HG03108 (cell line): Measurements from ENCODE around the gene CCND3.
A peak's percentile ranks its signal among the peaks of the same experiment; 100 is the strongest.

Source experiments
- ATAC-seq: cut with Tn5 transposase; IDR thresholded peaks from one replicate; pipeline ENCODE4 v1.9.1; 2021; ENCODE audit warnings: moderate library complexity; ENCODE audit not compliant: unreplicated experiment

CCND3 gene

DNA sequence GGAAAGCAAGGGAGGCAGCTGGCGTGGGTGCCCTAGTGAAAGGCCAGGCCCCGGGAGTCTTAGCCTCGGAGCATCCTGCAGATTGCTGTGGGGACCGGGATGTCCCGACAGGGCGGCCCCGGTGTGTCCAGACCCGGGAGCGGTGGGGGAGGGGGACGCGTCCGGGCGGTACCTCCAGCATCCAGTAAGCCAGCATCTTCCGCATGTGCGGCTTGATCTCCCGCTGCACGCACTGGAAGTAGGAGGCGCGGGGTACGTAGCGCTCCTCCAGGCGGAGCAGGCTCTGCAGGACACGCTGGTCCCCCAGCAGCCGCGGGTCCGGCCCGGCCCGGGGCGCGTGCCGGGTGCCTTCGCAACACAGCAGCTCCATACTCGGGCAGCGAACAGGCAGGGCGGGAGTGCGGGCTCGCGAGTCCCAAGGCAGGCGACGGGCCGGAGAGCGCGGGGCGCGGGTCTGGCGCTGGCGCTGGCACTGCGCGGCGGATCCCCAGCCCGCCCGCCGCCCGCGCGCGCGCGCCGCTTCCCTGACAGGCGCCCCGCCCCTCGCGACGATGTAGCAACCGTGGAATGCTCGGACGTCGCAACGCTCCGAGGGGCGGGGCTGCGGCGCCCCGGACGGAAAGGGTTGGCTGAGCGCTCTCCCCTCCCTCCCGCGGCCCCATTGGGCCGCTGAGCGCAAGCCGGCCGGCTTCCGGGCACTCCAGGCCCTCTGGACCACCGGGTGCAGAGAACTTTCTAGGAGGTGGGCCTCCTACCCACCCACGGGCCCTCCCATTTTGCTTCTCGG lies at the start of gene CCND3:
Gene CCND3 (minus strand): TSS at position 529 of the 787 bp plus-strand sequence. CDS start 159 bp downstream, at position 370.
- ATAC-seq: peak; percentile 90

DNA sequence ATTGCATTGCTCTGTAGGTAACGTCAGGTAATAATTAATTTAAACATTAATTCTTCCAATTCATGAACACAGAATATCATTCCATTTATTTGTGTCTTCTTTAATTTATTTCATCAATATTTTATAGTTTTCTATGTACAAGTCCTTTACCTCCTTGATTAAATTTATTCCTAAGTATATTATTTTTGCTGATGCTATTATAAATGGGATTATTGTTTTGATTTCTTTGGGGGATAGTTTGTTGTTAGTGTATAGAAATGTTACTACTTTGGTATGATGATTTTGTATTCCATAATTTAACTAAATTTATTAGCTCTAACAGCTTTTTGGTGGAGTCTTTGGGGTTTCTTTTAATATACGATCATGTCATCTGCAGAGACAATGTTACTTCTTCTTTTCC lies 44.7 kb upstream of the CCND3 start:
- ATAC-seq: no peak

DNA sequence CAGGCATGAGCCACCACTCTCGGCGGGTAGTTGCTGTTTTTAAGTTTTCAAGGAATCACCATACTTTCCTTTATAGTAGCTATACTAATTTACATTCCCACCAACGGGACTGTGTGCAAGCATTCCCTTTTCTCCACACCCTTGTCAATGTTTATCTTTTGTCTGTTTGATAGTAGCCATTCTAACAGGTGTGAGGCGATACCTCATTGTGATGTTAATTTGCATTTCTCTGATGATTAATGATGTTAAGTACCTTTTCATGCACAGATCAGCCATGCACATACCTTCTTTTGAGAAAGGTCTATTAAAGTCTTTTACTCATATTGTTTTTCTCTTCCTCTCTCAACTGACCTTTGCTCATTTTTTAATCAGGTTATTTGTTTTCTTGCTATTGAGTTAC lies 43.0 kb upstream of the CCND3 start:
- no peak for ATAC-seq

DNA sequence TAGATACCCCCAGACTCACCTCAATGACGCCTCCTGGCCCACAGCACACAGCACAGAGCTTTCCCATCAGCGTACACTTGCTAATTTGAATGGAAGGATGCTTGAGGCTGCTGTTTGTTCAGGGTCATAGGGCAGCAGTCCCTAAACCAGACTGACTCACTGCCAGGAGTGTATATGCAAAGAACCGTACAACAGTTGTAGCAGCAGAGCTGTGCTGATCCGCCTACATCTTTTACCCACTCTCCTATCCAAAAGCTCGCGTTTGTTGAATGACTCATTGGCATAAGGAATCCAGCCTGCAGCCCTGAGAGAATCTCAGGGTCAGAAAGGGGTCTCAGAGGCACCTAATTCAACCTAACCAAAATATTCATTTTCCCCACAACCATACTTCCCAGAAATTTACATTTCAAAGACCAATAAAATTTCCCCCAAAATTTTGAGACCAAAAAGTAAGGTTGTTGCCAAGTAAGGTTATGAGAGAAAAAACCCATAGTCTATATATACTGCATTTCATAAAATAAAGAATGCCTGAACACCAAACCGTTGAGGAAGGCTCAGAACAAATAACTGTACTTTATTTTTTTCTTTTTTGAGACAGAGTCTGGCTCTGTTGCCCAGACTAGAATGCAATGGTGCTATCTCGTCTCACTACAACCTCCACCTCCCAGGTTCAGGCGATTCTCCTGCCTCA lies 35.3 kb upstream of the CCND3 start:
- ATAC-seq: no peak

DNA sequence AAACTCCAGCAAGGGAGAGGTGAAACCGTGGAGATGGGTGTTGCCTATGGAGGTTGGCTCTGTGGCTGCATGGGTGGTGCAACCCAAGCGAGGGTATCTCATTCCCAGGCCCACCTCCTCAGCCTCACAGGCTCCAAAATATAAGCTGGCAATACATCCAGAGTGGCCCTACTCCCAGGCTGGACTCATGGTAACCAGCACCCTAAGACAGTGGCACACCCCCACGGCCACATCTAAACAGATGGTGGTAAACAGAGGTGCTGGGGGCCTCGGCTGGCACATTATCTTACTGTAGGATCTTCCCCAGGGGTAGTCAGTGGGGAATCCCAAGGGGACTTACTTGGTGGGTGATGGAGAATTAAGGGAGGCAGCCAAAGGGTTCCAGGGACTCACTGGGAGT lies 33.7 kb upstream of the CCND3 start:
- ATAC-seq: no peak

DNA sequence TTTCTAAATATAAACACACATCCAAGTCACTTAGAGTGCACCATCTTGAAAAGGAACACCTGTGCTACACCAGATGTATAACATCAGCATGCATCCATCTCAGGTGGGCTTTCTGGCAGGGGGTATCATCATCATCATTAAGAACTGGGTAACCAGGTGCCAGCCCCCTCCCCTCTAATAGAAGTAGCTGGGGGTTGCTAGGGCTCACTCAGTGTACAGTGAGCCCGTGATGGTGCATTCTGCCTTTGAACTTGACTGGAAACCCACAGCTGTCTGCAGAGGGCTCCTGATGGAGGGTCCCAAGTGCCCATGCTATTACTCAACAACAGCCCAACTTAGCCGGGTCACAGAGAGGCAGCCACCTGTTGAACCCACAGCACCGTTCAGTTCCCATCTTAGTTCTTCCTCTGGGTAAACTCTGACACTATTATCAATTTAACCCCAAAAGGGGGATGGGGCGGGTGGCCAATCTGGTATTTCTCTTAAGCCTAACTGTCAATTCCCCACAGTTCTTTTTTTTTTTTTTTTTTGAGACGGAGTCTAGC lies 32.7 kb upstream of the CCND3 start:
- no peak for ATAC-seq

DNA sequence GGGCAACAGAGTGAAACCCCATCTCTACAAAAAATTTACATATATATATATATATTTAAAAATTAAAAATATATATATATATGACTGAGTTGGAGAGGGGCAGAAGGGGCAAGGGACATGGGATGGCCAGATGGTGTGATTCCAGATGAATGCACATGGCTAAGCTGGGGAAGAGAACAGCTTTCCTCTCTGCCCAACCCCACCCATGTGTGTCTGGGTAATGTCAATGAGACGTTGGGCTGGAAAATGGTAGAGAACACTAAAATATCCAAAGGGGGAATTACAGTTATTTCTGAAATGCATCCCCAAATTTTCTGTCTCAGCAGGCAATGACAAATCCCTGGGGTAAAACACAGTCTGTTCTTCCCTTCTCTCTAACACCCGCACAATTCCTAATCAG lies 31.2 kb upstream of the CCND3 start:
- no peak for ATAC-seq

DNA sequence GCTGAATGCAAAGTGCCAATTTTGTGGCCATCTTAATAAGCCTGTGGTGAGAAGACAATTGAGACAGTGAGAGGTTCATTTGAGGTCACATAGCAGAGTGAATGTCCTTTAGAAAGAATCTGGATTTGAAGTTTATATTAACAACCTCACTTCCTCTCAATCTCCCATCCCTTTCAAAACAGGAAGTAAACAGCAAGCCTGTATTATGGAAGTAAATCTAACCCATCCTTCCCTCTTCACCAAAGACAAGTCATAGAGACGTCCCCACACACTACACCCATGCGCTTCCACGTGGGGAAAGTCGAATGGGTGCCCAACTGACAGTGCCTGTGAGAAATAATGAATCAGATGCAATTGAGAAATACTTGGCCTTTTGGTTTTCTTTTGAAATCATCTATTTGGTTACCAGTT lies 28.8 kb upstream of the CCND3 start:
- ATAC-seq: no peak

DNA sequence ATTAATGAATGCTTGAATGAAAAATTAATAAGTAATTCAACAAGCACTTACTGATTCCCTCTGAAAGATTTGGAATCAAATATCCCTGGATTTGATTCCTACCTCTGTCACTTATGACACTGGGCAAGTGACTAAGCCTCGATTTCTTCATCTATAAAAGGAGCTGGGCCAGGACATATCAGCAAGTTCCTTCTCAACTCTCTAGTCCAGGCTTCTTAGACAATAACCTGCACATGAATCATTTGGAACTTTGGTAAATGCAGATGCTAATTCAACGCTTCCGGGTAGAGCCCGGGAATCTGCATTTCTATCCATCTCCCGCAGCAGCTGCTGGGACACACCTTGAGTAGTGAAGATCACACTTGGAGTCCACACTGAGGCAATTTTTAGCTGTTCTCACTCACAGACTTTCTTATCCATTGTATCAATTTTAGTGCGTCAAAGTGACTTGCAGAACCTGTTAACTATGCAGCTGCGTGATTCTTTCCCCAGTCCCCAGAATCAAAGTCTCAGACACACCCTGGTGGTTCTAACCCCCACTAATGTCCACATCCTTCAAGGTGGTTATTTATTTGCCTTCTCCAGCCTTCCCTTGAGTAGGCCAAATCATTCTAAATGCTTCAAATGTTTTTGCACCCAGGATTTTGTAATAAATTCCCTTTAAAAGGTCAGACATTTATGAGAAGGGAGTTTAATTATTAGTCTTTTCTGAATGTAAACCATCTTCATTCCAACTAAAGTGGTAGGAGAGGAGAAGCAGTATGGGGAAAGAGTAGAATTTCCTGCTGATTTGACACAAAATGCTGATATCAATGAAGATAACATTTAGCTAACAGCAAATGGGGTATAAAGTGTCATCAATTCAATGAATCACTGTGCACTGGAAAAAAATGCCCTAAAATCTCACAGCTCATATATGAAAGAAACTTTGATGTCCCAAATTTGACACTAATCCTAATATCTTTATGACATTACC lies 26.0 kb upstream of the CCND3 start:
- no peak for ATAC-seq

DNA sequence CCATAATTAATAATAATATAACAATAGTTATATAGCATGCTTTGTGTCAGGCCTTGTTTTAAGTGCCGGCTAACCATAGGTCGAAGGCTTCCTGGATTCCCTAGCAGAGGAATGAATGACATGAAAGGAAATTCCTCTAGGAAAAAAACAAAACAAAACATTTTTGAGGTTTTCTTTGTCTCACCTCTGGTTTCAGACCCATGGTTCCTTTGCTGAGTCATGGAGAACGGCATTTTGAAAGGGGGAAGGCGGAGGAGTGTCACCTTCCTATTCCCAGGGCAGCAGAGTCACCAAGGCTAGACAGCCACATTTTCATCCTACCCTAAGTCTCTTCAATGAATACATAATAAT lies 25.3 kb upstream of the CCND3 start:
- ATAC-seq: no peak

DNA sequence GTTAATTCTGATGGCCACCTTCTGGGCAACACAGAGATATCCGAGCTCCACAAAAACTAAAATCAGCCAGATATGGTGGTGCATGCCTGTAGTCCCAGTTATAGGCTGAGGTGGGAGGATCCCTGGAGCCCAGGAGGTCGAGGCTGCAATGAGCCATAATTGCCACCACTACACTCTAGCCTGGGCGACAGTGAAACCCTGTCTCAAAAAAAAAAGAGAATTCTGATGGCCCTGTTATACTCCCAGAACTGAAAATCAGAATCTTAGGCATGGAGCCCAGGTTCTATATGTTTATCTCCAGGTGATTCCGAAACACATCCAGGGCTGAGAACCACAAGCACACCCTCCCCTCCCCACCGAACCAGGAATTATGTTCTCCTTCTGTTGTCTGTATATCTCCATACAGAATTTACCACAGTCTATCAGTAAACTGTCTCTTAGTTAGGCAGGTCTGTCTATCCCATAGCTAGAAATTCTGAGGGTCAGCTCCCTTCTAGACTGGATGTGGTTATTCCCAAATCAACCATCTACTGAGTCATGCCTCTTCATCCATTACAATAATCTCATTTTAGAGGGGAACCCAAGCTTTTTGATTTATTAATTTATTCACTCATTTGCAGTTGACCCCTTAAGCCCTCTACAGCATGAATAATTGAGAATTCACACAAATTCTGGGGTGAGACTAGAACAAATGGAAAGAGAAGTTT lies 24.8 kb upstream of the CCND3 start:
- ATAC-seq: no peak

DNA sequence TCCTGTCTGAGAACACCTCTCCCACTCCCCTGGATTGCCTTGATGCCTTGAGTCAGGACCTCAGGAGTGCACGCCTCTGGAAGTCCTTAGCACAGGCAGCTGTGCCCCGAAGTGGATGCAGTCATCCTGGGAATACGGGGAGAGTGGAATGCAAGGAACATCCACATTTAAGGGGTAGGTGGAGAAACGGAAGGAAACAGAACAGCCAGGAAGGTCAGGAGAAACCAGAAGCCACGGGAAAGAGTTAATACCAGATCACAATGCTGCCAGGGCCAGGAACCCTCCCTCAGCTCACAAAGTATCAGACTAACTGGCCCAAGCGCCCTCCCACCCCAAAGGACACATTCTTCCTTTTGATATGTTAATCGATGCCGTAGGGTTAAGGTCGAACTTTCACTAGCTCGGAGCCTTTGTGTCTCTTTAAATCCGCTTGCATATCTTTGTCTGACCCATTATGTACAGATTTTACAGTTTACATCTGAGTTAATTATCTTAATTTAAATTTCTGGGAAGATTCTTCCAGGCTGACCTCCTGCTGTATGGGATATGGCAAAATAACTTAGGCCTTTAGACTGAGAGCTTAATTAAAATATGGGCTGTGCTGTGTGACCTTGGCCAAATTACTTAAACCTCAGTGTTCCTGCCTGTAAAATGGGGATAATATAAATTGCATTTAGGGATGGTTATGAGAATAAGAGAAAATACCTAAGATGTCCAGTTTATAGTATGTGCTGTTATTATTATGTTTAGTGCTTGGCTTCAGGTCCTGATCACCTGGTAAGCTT lies 24.0 kb upstream of the CCND3 start:
- no peak for ATAC-seq

DNA sequence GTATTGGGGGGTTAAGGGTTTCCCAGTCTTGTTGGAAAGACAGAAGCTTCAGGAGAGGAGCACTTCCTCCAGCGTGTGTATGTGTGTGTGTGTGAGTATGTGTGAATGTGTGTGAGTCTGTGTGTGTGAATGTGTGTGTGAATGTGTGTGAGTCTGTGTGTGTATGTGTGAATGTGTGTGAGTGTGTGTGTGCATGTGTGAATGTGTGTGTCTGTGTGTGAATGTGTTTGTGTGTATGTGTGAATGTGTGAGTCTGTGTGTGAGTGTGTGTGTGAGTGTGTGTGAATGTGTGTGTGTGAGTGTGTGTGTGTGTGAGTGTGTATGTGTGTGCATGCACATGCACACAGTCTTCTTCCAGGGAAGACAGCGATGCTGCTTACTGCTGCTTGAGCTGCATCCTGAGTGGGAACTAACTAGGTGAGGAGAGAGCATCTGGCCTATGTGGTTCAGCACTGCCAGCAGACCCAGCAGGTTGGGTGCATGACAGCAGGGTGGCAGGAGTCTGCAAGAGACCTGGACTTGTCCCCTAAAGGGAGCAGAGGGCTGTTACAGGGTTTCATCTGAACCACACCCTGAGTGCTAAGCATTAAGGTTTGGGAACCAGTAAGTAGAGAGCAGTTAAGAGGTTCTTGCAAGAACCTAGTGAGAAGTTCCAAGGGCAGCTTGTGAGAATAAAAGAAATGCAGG lies 22.7 kb upstream of the CCND3 start:
- ATAC-seq: no peak

DNA sequence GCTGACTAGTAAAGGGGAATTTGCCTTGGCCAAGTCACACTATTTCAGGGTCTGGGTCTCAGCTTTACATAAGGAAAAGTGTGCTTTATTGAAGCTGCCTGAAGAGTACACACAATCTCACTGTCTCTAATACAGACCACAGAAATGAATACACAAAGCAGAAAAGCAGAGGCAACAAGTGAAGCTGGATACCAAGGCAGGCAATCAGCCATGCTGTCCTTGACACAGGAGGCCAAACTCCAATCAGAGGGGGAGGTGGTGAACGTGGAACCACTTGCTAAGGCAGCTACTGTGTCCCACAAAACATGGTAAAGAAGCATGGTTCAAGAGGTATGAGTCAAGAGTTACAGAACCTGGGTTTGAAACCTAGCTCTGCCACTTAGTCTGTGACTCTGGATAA lies 21.8 kb upstream of the CCND3 start:
- ATAC-seq: no peak

DNA sequence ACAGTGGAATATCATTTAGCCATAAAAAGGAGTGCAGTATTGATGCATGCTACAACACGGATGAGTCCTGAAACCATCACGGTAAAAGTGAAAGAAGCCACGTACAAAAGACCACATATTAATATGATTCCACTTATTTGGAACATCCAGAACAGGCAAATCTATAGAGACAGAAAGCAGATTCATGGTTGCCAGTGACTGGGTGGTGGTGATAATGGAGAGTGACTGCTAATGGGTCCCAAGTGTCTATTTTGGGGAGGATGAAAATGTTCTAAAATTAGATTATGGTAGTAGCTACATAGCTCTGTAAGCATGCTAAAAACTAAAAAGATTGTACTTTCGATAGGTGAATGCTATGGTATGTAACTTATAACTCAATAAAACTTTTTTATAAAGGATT lies 18.4 kb upstream of the CCND3 start:
- ATAC-seq: no peak

DNA sequence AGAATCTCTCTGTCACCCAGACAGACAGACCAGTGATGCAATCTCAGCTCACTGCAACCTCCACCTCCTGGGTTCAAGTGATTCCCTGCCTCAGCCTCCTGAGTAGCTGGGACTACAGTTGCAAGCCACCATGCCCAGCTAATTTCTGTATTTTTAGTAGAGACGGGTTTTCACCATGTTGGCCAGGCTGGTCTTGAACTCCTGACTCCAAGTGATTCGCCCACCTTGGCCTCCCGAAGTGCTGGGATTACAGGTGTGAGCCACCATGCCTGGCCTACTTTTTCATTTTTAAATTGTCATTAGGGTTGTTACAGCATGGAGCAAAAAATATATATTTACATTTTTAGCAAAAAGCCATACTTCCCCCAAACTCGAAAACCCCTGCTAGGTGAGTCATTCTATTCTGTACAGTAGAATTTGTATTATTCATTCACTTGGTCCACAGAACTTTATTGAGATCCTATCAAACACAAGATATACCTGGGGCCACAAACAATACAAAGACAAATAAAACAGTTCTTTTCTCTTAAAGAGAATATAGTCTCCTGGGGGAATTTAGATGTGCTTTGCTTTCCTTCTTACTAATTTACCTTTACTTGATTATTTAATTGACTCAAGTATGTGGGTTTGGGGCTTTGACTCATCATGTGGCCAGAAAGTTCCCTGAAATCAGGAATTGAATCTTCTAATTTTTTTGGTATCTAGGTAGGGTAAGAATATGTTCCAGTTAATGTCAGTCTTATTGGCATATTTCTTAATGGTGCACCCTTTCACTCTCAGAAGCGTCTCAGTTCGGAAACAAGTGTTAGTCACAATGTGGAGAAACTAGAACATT lies 16.6 kb upstream of the CCND3 start:
- ATAC-seq: no peak

DNA sequence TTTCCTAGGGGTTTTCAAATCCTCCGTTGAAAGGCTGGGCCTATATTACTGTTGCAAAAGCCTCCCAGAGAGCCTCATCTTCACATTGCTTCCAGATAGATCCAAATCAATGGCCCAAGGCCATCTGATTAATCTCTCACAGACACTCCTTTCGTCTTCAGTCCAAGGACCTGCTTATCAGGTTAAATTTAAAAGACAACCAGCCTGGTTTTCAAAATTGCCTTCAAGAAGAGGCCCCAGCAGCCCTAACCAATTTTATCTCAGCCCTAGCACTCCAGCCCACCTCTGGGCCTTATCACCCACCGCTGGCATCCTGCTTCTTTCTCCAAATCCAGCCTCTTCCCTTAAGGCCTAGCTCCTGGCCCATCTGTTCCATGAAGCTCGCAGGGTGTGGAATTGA lies 15.5 kb upstream of the CCND3 start:
- no peak for ATAC-seq

DNA sequence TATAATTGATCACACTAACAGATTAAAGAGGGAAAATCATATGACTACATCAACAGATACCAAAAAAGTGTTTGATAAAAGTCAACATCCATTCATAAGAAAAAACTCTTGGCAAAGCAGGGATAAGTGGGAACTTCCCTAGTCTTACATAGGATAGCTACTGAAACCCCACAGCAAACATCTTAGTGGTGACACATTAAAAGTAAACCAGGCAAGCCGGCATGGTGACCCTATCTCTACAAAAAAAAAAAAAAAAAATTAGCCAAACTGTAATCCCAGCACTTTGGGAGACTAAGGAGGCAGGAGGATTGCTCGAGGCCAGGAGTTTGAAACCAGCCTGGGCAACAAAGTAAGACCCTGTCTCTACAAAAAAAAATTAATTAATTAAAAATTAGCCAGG lies 13.8 kb upstream of the CCND3 start:
- no peak for ATAC-seq
